ENCODE data around the gene RRBP1. TPM values are rescaled to one million over a fixed set of nuclear protein-coding genes. Genes with fewer than 3 reads are reported as not detected.
"Not testable (repeated sequence)": the region's sequence is repeated elsewhere in the genome, so short reads cannot be mapped to it uniquely, and the experiment has no call there.

The RRBP1 gene
- total RNA-seq, 1 experiment from 2014 or later: 3.7 TPM

DNA sequence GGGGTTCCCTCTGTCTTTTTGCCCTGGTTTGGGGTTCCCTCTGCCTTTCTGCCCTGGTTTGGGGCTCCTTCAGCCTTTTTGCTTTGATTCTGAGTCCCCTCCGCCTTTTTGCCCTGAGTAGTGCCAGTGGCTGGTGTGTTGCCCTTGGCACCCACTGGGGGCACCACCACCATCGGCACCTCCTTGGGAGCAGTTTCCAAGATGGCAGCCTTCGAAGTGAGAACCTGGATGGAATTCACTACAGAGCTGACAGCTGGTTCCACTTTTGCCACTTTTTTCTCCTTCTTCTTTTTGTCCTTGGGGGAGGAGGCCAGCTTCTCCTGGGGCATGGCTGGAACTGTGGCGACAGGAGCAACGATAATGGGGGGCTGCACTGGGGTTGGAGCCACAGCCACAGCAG lies 22.2 kb downstream of the RRBP1 start:
- Histone ChIP-seq H3K36me3 (ENCODE audit: insufficient read depth, low read length) (no peaks in the 10 kb centered on the region), H2AFZ (ENCODE audit: low read length) (no peak overlapping the region), H3K27ac (ENCODE audit: low read length) (no peak overlapping the region), H3K4me3 (ENCODE audit: low read length) (no peak overlapping the region), H3K9me3 (ENCODE audit: low read length) (peaks cover 4% of the 10 kb centered on the region; the same call in 1 of the 2 replicates), H3K9me2 (replicated peaks; ENCODE audit: insufficient read depth, low read length) (no peaks in the 10 kb centered on the region), H3K27me3 (ENCODE audit: low read length) (no peaks in the 10 kb centered on the region), H3K4me1 (ENCODE audit: low read length) (no peaks in the 10 kb centered on the region), H4K20me1 (ENCODE audit: insufficient read depth, low read depth, low read length) (peaks cover 9% of the 10 kb centered on the region; the same call in 1 of the 2 replicates), H3K79me2 (ENCODE audit: low read length) (no peaks in the 10 kb centered on the region), H3K9ac (ENCODE audit: low read length) (no peak overlapping the region), H3K4me2 (ENCODE audit: low read depth, low read length, poor library complexity, severe bottlenecking) (no peak overlapping the region)
- DNase-seq: no peak

DNA sequence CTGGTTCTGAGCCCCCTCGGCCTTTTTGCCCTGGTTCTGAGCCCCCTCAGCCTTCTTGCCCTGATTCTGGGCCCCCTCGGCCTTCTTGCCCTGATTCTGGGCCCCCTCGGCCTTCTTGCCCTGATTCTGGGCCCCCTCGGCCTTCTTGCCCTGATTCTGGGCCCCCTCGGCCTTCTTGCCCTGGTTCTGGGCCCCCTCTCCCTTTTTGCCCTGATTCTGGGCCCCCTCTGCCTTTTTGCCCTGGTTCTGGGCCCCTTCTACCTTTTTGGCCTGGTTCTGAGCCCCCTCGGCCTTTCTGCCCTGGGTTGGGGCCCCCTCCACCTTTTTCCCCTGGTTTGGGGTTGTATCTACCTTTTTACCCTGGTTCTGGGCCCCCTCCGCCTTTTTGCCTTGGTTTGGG lies 22.7 kb downstream of the RRBP1 start:
- not testable (repeated sequence) for H3K4me1 ChIP-seq (ENCODE audit: low read length); H3K4me3 ChIP-seq (ENCODE audit: low read length); H3K79me2 ChIP-seq (ENCODE audit: low read length); H3K9ac ChIP-seq (ENCODE audit: low read length); DNase-seq; H3K9me3 ChIP-seq (ENCODE audit: low read length); H3K27me3 ChIP-seq (ENCODE audit: low read length); H3K9me2 ChIP-seq (replicated peaks; ENCODE audit: insufficient read depth, low read length); H2AFZ ChIP-seq (ENCODE audit: low read length); H3K36me3 ChIP-seq (ENCODE audit: insufficient read depth, low read length); H3K27ac ChIP-seq (ENCODE audit: low read length); H4K20me1 ChIP-seq (ENCODE audit: insufficient read depth, low read depth, low read length); H3K4me2 ChIP-seq (ENCODE audit: low read depth, low read length, poor library complexity, severe bottlenecking)

DNA sequence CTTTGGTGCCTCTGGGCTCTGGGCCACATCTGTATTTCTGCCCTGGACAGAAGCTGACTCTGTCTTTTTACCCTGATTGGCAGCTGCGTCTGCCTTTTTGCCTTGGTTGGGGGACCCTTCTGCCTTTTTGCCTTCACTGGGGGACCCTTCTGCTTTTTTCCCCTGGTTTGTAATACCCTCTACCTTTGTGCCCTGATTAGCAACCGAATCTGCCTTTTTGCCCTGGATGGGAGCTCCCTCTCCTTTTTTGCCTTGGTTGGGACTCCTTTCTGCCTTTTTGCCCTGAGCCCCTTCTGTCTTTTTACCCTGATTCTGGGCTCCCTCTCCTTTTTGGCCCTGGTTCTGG lies 23.4 kb downstream of the RRBP1 start:
- Histone ChIP-seq H3K27me3 (ENCODE audit: low read length) (no peaks in the 10 kb centered on the region), H3K4me1 (ENCODE audit: low read length) (no peaks in the 10 kb centered on the region), H3K27ac (ENCODE audit: low read length) (no peak overlapping the region), H2AFZ (ENCODE audit: low read length) (no peak overlapping the region), H3K9ac (ENCODE audit: low read length) (no peak overlapping the region), H3K79me2 (ENCODE audit: low read length) (no peaks in the 10 kb centered on the region), H3K4me3 (ENCODE audit: low read length) (no peak overlapping the region), H3K36me3 (ENCODE audit: insufficient read depth, low read length) (no peaks in the 10 kb centered on the region), H3K9me2 (replicated peaks; ENCODE audit: insufficient read depth, low read length) (no peaks in the 10 kb centered on the region), H4K20me1 (ENCODE audit: insufficient read depth, low read depth, low read length) (peaks cover 6% of the 10 kb centered on the region; the same call in 1 of the 2 replicates), H3K4me2 (ENCODE audit: low read depth, low read length, poor library complexity, severe bottlenecking) (no peak overlapping the region), H3K9me3 (ENCODE audit: low read length) (peaks cover 4% of the 10 kb centered on the region; the same call in 1 of the 2 replicates)
- no peak for DNase-seq

DNA sequence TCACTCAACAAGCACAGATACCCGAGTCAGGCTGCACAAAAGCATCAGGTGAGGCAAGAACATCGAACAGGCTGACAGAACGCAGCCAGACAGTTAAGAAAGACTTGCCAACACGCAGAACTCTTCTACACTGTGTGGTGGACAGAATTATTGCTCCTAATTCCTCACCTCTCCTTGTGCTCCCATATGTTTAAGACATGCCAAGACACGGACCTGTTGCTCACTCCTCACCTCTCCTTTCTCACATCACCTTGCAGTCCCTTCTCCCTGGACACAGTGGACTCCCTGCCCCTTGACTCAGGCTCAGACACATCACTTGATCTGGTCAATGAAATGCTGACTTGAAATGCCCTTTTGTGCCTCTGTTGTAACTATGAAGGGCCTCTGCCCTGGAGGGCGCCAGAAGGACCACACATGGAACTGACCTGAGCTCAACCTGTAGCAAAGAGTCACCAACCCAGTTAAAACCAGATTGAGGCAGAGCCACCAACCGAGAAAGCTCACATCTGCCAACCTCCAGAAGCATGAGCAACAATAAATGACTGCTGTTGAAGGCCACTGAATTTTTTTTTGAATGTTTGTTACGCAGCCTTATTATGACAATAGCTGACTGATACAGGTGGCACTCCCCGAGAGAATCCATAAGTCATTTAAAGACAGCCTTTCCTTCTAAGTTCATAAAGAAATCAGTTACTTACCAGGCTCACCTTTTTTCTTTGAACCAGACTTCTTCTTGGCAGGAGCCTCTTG lies 24.0 kb downstream of the RRBP1 start:
- Histone ChIP-seq H3K36me3 (ENCODE audit: insufficient read depth, low read length) (no peaks in the 10 kb centered on the region), H2AFZ (ENCODE audit: low read length) (no peak overlapping the region), H3K4me2 (ENCODE audit: low read depth, low read length, poor library complexity, severe bottlenecking) (no peak overlapping the region), H3K9ac (ENCODE audit: low read length) (no peak overlapping the region), H3K9me3 (ENCODE audit: low read length) (peaks cover 4% of the 10 kb centered on the region; the same call in 1 of the 2 replicates), H3K79me2 (ENCODE audit: low read length) (no peaks in the 10 kb centered on the region), H3K4me3 (ENCODE audit: low read length) (no peak overlapping the region), H4K20me1 (ENCODE audit: insufficient read depth, low read depth, low read length) (0 out of 2 replicates have a peak, but pooled peaks cover 7% of the 10 kb centered on the region), H3K4me1 (ENCODE audit: low read length) (no peaks in the 10 kb centered on the region), H3K27ac (ENCODE audit: low read length) (no peak overlapping the region), H3K27me3 (ENCODE audit: low read length) (no peaks in the 10 kb centered on the region), H3K9me2 (replicated peaks; ENCODE audit: insufficient read depth, low read length) (no peaks in the 10 kb centered on the region)
- no peak for DNase-seq

DNA sequence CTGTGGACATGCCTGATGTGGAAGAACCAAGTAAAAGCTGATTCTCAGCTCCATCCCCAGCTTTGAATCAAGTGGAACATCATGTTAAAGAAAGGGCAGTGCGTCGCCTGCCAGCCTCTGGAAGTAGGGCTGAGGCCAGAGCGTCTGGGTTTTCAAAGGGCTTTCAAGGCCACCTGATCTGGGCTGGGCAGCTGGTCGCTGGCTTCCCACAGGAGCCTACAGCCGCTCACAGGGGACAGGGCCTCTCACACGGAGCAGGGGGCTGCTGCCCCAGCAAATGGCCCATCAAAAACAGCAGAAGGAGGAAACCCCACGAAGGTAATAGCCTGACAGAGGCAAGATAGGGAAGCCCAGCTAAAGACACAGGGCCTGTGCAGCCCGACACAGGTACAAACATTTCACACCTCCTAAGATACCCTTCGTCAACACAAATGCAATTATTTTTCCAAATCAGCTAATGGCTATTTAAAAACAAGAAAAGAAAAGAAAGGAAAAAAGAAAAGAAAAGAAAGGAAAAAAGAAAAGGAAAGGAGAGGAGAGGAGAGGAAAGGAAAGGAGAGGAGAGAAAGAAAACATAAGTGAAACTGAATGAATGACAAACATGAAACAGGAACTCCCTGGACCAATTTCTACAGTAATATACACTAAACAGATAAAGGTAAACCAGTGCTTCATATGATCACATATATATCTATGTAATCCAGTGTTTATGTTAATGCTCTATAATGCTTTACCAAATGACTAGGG lies 24.8 kb downstream of the RRBP1 start:
- no peaks in the 10 kb centered on the region for H3K27me3 ChIP-seq (ENCODE audit: low read length)
- H2AFZ ChIP-seq (ENCODE audit: low read length): no peak overlapping the region
- H4K20me1 ChIP-seq (ENCODE audit: insufficient read depth, low read depth, low read length): peaks cover 13% of the 10 kb centered on the region; the same call in 1 of the 2 replicates

DNA sequence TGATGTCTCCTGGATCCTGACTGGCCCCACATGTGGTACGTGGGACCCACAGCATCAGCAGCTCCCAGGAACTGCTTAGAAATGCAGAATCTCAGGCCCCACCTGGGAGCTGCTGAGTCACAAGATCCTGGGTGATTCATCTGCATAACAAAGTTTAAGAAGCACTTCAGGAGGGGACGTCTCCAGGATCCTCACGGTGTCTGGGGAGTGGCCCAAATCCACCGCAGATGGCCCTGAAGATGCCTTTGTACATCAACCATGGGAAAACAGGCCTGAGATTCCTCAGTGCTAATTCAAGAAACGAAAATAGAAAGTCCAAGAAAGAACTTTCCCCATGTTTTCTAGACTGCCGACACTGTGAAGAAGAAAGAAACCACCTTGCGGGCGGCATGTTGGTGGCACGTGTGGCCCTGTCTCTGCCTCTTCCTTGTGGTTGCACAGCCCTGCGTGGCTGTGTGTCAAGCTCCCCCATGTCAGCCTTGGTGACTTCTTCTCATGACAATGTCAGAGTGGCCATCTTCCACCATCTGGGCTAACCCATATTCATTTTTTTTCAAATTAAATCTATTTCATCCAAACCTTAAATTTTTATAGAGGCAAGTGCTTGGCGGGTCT lies 26.1 kb downstream of the RRBP1 start:
- H4K20me1 ChIP-seq (ENCODE audit: insufficient read depth, low read depth, low read length): peaks cover 15% of the 10 kb centered on the region; the same call in 1 of the 2 replicates
- H3K9ac ChIP-seq (ENCODE audit: low read length): no peak overlapping the region
- H3K9me2 ChIP-seq (replicated peaks; ENCODE audit: insufficient read depth, low read length): no peaks in the 10 kb centered on the region
- H3K79me2 ChIP-seq (ENCODE audit: low read length): no peaks in the 10 kb centered on the region
- no peaks in the 10 kb centered on the region for H3K36me3 ChIP-seq (ENCODE audit: insufficient read depth, low read length)
- DNase-seq: no peak
- peaks cover 4% of the 10 kb centered on the region; the same call in 1 of the 2 replicates for H3K9me3 ChIP-seq (ENCODE audit: low read length)
- no peak overlapping the region for H3K4me3 ChIP-seq (ENCODE audit: low read length)
- H3K4me1 ChIP-seq (ENCODE audit: low read length): no peaks in the 10 kb centered on the region
- no peaks in the 10 kb centered on the region for H3K27me3 ChIP-seq (ENCODE audit: low read length)
- no peak overlapping the region for H3K4me2 ChIP-seq (ENCODE audit: low read depth, low read length, poor library complexity, severe bottlenecking)
- H3K27ac ChIP-seq (ENCODE audit: low read length): no peak overlapping the region
- H2AFZ ChIP-seq (ENCODE audit: low read length): no peak overlapping the region

More for the DNA sequence above, 24.8 kb downstream of the RRBP1 start:
- Histone ChIP-seq H3K4me1 (ENCODE audit: low read length) (no peaks in the 10 kb centered on the region), H3K9me2 (replicated peaks; ENCODE audit: insufficient read depth, low read length) (no peaks in the 10 kb centered on the region), H3K9ac (ENCODE audit: low read length) (no peak overlapping the region), H3K36me3 (ENCODE audit: insufficient read depth, low read length) (no peaks in the 10 kb centered on the region), H3K79me2 (ENCODE audit: low read length) (no peaks in the 10 kb centered on the region), H3K27ac (ENCODE audit: low read length) (no peak overlapping the region), H3K4me3 (ENCODE audit: low read length) (no peak overlapping the region), H3K9me3 (ENCODE audit: low read length) (peaks cover 4% of the 10 kb centered on the region; the same call in 1 of the 2 replicates), H3K4me2 (ENCODE audit: low read depth, low read length, poor library complexity, severe bottlenecking) (no peak overlapping the region)
- DNase-seq: no peak

DNA sequence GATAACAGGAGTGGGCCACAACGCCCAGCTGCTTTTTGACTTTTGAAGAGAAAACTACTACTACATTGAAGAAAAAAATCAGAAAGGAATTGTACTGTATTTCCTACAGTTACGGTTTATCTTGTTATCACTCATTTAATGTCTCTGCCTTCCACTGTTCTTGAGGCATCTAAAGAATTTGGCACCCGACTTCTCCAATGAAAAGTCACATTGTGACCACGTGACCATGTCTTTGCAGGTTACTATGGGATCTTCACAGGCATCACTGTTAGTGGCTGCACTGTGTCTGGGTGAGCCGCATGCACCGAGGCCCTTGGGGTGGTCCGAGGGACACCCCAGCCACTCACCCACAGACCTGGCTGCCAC lies 26.8 kb downstream of the RRBP1 start:
- Histone ChIP-seq H3K36me3 (ENCODE audit: insufficient read depth, low read length) (no peaks in the 10 kb centered on the region), H3K9ac (ENCODE audit: low read length) (no peak overlapping the region), H3K9me3 (ENCODE audit: low read length) (peaks cover 3% of the 10 kb centered on the region; the same call in 1 of the 2 replicates), H3K4me2 (ENCODE audit: low read depth, low read length, poor library complexity, severe bottlenecking) (no peak overlapping the region), H3K27me3 (ENCODE audit: low read length) (no peaks in the 10 kb centered on the region), H3K4me1 (ENCODE audit: low read length) (no peaks in the 10 kb centered on the region), H4K20me1 (ENCODE audit: insufficient read depth, low read depth, low read length) (peaks cover 15% of the 10 kb centered on the region; the same call in 1 of the 2 replicates), H3K4me3 (ENCODE audit: low read length) (no peak overlapping the region), H3K9me2 (replicated peaks; ENCODE audit: insufficient read depth, low read length) (no peaks in the 10 kb centered on the region), H3K27ac (ENCODE audit: low read length) (no peak overlapping the region), H2AFZ (ENCODE audit: low read length) (no peak overlapping the region), H3K79me2 (ENCODE audit: low read length) (no peaks in the 10 kb centered on the region)
- DNase-seq: no peak

DNA sequence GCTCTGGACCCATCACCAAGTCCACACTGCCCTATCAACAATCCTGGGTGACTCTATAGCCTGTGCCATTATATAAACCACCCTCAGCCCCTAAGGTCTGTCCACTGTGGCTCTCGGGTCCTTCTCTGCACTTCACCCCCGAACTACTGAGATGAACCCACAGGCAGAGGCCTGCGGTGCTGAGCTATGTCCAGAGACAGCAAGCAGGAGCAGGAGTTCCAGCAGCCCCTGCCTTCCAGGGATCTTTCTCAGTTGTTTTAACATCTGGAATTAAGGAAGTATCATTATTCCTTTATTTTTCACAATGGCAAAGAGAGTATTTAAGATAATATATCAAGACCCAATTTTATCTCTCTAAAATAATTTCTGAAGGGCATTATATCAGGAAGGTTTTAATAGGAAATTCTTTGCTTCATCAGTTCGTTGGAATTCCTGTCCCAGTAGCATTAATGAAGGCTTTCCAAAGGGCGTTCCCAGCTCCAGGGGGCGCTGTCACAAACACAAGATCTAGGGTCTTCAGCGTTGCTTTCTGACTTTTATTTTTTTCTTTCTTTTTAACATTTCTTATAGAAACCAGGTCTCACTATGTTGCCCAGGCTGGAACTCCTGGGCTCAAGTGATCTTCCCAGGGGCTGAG lies 27.3 kb downstream of the RRBP1 start:
- H3K4me2 ChIP-seq (ENCODE audit: low read depth, low read length, poor library complexity, severe bottlenecking): no peak overlapping the region
- H3K27me3 ChIP-seq (ENCODE audit: low read length): no peaks in the 10 kb centered on the region
- no peak for DNase-seq

More for the DNA sequence above, 27.3 kb downstream of the RRBP1 start:
- Histone ChIP-seq H3K79me2 (ENCODE audit: low read length) (no peaks in the 10 kb centered on the region), H3K4me1 (ENCODE audit: low read length) (no peaks in the 10 kb centered on the region), H3K4me3 (ENCODE audit: low read length) (no peak overlapping the region), H3K9me2 (replicated peaks; ENCODE audit: insufficient read depth, low read length) (no peaks in the 10 kb centered on the region), H3K9ac (ENCODE audit: low read length) (no peak overlapping the region), H3K9me3 (ENCODE audit: low read length) (no peaks in the 10 kb centered on the region; the same call in 1 of the 2 replicates), H3K36me3 (ENCODE audit: insufficient read depth, low read length) (no peaks in the 10 kb centered on the region), H3K27ac (ENCODE audit: low read length) (no peak overlapping the region), H2AFZ (ENCODE audit: low read length) (no peak overlapping the region), H4K20me1 (ENCODE audit: insufficient read depth, low read depth, low read length) (peaks cover 15% of the 10 kb centered on the region; the same call in 1 of the 2 replicates)

All from Karpas-422 (cell line).